GM12874 (cell line): ENCODE measurements around the gene NPAS3.

Source experiments
- CTCF ChIP-seq: IDR thresholded peaks from 2 replicates; pipeline ENCODE4 v1.5.1; 2011; ENCODE audit warnings: low read depth, mild to moderate bottlenecking, control low read depth, low read length, moderate library complexity; ENCODE audit not compliant: insufficient read depth

Gene NPAS3

GRCh38 chr14:33085799-33086198, 147.1 kb downstream of the NPAS3 start:
- TF ChIP-seq CTCF, result no peak

GRCh38 chr14:33098016-33098415, 159.3 kb downstream of the NPAS3 start:
- no peak for TF ChIP-seq CTCF

- no peak for TF ChIP-seq CTCF
These were observed 164.8 kb downstream of the NPAS3 start for GRCh38 chr14:33103489-33103888.

- no peak for TF ChIP-seq CTCF
These were observed 165.3 kb downstream of the NPAS3 start for GRCh38 chr14:33103966-33104365.

- no peak for TF ChIP-seq CTCF
These were observed 172.2 kb downstream of the NPAS3 start for GRCh38 chr14:33110737-33111443.

GRCh38 chr14:33114331-33114730, 175.7 kb downstream of the NPAS3 start:
- TF ChIP-seq CTCF, result no peak

GRCh38 chr14:33118668-33119067, 180.0 kb downstream of the NPAS3 start:
- no peak for TF ChIP-seq CTCF

- TF ChIP-seq CTCF, result no peak
These were observed 181.7 kb downstream of the NPAS3 start for GRCh38 chr14:33120341-33120740.
